HepG2 (cell line): ENCODE data around the gene NCKIPSD. TPM values are rescaled to one million over a fixed set of nuclear protein-coding genes. Genes with fewer than 3 reads are reported as not detected.
A peak's percentile ranks its signal among the peaks of the same experiment; 100 is the strongest.

Source experiments
- ATF1 ChIP-seq: IDR thresholded peaks from 2 replicates; pipeline ENCODE4 v1.6.1; 2016; ENCODE audit warnings: mild to moderate bottlenecking, control low read depth
- GATAD2A ChIP-seq: IDR thresholded peaks from 2 replicates; pipeline ENCODE4 v1.6.1; 2016
- HDAC2 ChIP-seq: sonication (generic); formaldehyde crosslinking; IDR thresholded peaks from 2 replicates; pipeline ENCODE4 v1.4.0; 2020; ENCODE audit warnings: missing genetic modification reagents
- HOXA9 ChIP-seq: sonication (generic); formaldehyde crosslinking; IDR thresholded peaks from 2 replicates; pipeline ENCODE4 v1.8.1; 2022; ENCODE audit warnings: missing genetic modification reagents, mild to moderate bottlenecking, moderate library complexity, borderline replicate concordance
- KLF11 ChIP-seq: IDR thresholded peaks from 2 replicates; pipeline ENCODE4 v1.6.1; 2016; ENCODE audit warnings: missing compliant biosample characterization
- RARA ChIP-seq: IDR thresholded peaks from 2 replicates; pipeline ENCODE4 v1.6.1; 2016; ENCODE audit warnings: missing genetic modification reagents, missing compliant biosample characterization
- RXRB ChIP-seq: IDR thresholded peaks from 2 replicates; pipeline ENCODE4 v1.6.1; 2016; ENCODE audit warnings: borderline replicate concordance, missing genetic modification reagents, missing compliant biosample characterization
- SIX4 ChIP-seq: sonication (generic); formaldehyde crosslinking; IDR thresholded peaks from 2 replicates; pipeline ENCODE4 v1.4.0; 2020; ENCODE audit warnings: missing genetic modification reagents
- TARDBP ChIP-seq: sonication (generic); formaldehyde crosslinking; IDR thresholded peaks from 2 replicates; pipeline ENCODE4 v1.8.0; 2022; ENCODE audit warnings: mild to moderate bottlenecking, missing genetic modification reagents
- TOPORS ChIP-seq: sonication (generic); formaldehyde crosslinking; IDR thresholded peaks from 2 replicates; pipeline ENCODE4 v1.8.0; 2023; ENCODE audit warnings: mild to moderate bottlenecking, missing genetic modification reagents
- ZNF10 ChIP-seq: sonication (generic); formaldehyde crosslinking; IDR thresholded peaks from 2 replicates; pipeline ENCODE4 v1.4.0; 2020; ENCODE audit warnings: mild to moderate bottlenecking, low read depth, missing genetic modification reagents, borderline replicate concordance
- ZNF343 ChIP-seq: sonication (generic); formaldehyde crosslinking; IDR thresholded peaks from 2 replicates; pipeline ENCODE4 v1.4.0; 2020; ENCODE audit warnings: mild to moderate bottlenecking, missing genetic modification reagents
- ZNF350 ChIP-seq: sonication (generic); formaldehyde crosslinking; IDR thresholded peaks from 2 replicates; pipeline ENCODE4 v1.4.0; 2020; ENCODE audit warnings: mild to moderate bottlenecking, low read depth, missing genetic modification reagents, borderline replicate concordance
- ZNF441 ChIP-seq: sonication (generic); formaldehyde crosslinking; IDR thresholded peaks from 2 replicates; pipeline ENCODE4 v1.7.0; 2021; ENCODE audit warnings: missing genetic modification reagents, borderline replicate concordance
- ZNF558 ChIP-seq: sonication (generic); formaldehyde crosslinking; IDR thresholded peaks from 2 replicates; pipeline ENCODE4 v1.9.0; 2022; ENCODE audit warnings: mild to moderate bottlenecking, missing genetic modification reagents, borderline replicate concordance
- ZNF629 ChIP-seq: sonication (generic); formaldehyde crosslinking; conservative IDR thresholded peaks from 2 replicates; pipeline ENCODE4 v1.5.0; 2020; ENCODE audit warnings: missing genetic modification reagents
- ZNF678 ChIP-seq: sonication (generic); formaldehyde crosslinking; IDR thresholded peaks from 2 replicates; pipeline ENCODE4 v1.4.0; 2020; ENCODE audit warnings: mild to moderate bottlenecking, missing genetic modification reagents
- ZNF761 ChIP-seq: sonication (generic); formaldehyde crosslinking; conservative IDR thresholded peaks from 2 replicates; pipeline ENCODE4 v1.4.0; 2020; ENCODE audit warnings: mild to moderate bottlenecking, missing genetic modification reagents
- ZNF878 ChIP-seq: sonication (generic); formaldehyde crosslinking; IDR thresholded peaks from 2 replicates; pipeline ENCODE4 v1.8.1; 2023; ENCODE audit warnings: mild to moderate bottlenecking, missing genetic modification reagents, moderate library complexity
- polyA plus RNA-seq, 8 experiments: library from polyadenylated mRNA; depleted of rRNA in 3 of 8; stranded (reverse) in 7 of 8; unstranded in 1 of 8; fragments of >200 nt; fragmentation: Illumina TruSeq in 4 of 8; extraction: Trizol in 4 of 8; gene quantifications; 2 replicates each; pipeline versions ENCODE4 v1.2.1 to v1.2.3, GENCODE V29; 2011 to 2016; ENCODE audit warnings: low read depth in 4 of 8, missing spikeins in 1 of 8, mixed read lengths in 1 of 8; ENCODE audit not compliant: insufficient read depth in 1 of 8
- total RNA-seq, 5 experiments: library from RNA; depleted of rRNA; stranded (reverse); fragments of >200 nt; fragmentation: Illumina TruSeq; extraction: Trizol; gene quantifications; 2 replicates each; pipeline ENCODE4 v1.2.3, GENCODE V29; 2016; ENCODE audit warnings: low read depth in 1 of 5
- TF ChIP-seq, protein P1 (sequence below): sonication (generic); formaldehyde crosslinking; IDR thresholded peaks from 2 replicates; pipeline ENCODE4 v1.4.0; 2020; ENCODE audit warnings: missing genetic modification reagents, borderline replicate concordance
- TF ChIP-seq, protein P2 (sequence below): sonication (generic); formaldehyde crosslinking; IDR thresholded peaks from 2 replicates; pipeline ENCODE4 v1.8.0; 2022; ENCODE audit warnings: missing genetic modification reagents, mild to moderate bottlenecking, borderline replicate concordance
- TF ChIP-seq, protein P3 (sequence below), 2 experiments: sonication (generic) in 1 of 2; formaldehyde crosslinking in 1 of 2; IDR thresholded peaks; 2 replicates each; pipeline versions ENCODE4 v1.5.1 to v1.6.1; 2011 to 2020; ENCODE audit warnings: borderline replicate concordance in 1 of 2, low read depth in 1 of 2, low read length in 1 of 2, mild to moderate bottlenecking in 1 of 2, missing genetic modification reagents in 1 of 2, moderate library complexity in 1 of 2
- TF ChIP-seq, protein P4 (sequence below): sonication (generic); formaldehyde crosslinking; IDR thresholded peaks from 2 replicates; pipeline ENCODE4 v1.8.0; 2022; ENCODE audit warnings: mild to moderate bottlenecking, missing genetic modification reagents, moderate library complexity

Gene NCKIPSD
- total and polyA plus RNA-seq, 2 of the 13 experiments (the other 11 are each of a cell fraction or from before 2014, with no cell fraction given) = 13.5 to 35.2 TPM

DNA sequence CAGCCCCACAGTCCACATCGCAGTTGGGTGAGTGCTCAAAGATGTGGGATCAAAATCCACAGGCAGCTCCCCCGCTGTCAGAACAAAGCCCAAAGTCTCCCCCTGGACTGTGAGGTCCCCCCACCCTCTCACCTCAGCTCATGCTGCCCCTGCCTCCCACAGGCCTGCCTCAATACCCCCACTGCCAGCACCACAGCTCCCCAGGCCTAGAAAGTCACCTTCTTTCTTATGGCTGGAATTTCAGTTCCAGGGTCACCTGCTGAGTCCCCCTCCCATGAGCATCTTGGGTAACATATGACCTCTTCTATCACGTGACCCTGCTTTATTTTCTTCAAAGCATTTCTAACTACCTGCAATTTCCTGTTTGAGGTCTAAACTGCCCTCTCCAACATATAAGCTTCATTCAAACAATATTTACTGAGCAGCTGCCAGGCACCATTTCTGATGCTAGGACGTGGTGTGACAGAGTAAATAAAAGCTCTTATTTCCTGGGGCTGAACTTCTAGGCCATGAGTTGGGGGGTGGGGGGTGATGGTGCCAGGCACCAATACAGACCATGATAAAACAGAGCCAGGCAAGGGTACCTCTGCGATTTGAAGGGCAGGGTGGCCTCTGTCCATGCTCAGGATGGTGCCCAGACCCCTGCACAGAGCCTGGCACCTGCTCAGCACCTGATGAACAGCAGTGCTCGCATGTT, 61.7 kb downstream of the NCKIPSD start (continued):
- TF ChIP-seq, protein P1, sequence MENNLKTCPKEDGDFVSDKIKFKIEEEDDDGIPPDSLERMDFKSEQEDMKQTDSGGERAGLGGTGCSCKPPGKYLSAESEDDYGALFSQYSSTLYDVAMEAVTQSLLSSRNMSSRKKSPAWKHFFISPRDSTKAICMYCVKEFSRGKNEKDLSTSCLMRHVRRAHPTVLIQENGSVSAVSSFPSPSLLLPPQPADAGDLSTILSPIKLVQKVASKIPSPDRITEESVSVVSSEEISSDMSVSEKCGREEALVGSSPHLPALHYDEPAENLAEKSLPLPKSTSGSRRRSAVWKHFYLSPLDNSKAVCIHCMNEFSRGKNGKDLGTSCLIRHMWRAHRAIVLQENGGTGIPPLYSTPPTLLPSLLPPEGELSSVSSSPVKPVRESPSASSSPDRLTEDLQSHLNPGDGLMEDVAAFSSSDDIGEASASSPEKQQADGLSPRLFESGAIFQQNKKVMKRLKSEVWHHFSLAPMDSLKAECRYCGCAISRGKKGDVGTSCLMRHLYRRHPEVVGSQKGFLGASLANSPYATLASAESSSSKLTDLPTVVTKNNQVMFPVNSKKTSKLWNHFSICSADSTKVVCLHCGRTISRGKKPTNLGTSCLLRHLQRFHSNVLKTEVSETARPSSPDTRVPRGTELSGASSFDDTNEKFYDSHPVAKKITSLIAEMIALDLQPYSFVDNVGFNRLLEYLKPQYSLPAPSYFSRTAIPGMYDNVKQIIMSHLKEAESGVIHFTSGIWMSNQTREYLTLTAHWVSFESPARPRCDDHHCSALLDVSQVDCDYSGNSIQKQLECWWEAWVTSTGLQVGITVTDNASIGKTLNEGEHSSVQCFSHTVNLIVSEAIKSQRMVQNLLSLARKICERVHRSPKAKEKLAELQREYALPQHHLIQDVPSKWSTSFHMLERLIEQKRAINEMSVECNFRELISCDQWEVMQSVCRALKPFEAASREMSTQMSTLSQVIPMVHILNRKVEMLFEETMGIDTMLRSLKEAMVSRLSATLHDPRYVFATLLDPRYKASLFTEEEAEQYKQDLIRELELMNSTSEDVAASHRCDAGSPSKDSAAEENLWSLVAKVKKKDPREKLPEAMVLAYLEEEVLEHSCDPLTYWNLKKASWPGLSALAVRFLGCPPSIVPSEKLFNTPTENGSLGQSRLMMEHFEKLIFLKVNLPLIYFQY (CRISPR knock-in tag) = no peak
- TF ChIP-seq ZNF10 (CRISPR knock-in tag) = no peak
- peak; percentile 55 for TF ChIP-seq RARA (CRISPR knock-in tag)
- TF ChIP-seq ZNF878 (CRISPR knock-in tag) = 0 out of 2 replicates have a peak, but pooled peaks have one; percentile 62
- no peak for TF ChIP-seq ZNF678 (CRISPR knock-in tag)
- TF ChIP-seq GATAD2A = peak; percentile 54
- no peak for TF ChIP-seq SIX4 (CRISPR knock-in tag)
- TF ChIP-seq ZNF558 = no peak
- no peak for TF ChIP-seq HDAC2
- no peak for TF ChIP-seq ZNF629 (CRISPR knock-in tag)
- TF ChIP-seq TOPORS (CRISPR knock-in tag) = no peak
- peak; percentile 61; the same call in 1 of the 2 replicates for TF ChIP-seq RXRB (CRISPR knock-in tag)
- TF ChIP-seq, protein P2, sequence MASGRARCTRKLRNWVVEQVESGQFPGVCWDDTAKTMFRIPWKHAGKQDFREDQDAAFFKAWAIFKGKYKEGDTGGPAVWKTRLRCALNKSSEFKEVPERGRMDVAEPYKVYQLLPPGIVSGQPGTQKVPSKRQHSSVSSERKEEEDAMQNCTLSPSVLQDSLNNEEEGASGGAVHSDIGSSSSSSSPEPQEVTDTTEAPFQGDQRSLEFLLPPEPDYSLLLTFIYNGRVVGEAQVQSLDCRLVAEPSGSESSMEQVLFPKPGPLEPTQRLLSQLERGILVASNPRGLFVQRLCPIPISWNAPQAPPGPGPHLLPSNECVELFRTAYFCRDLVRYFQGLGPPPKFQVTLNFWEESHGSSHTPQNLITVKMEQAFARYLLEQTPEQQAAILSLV = no peak
- TF ChIP-seq ZNF343 (CRISPR knock-in tag) = no peak
- TF ChIP-seq ATF1 (CRISPR knock-in tag) = no peak
- TF ChIP-seq TARDBP = 0 out of 2 replicates have a peak, but pooled peaks have one; percentile 50
- no peak for TF ChIP-seq HOXA9 (CRISPR knock-in tag)
- peak; percentile 58; the same call in 1 of the 2 replicates for TF ChIP-seq ZNF761 (CRISPR knock-in tag)
- TF ChIP-seq KLF11 (CRISPR knock-in tag) = no peak
- peak; percentile 45; the same call in 1 of the 2 replicates for TF ChIP-seq ZNF350 (CRISPR knock-in tag)
- TF ChIP-seq, protein P3, sequence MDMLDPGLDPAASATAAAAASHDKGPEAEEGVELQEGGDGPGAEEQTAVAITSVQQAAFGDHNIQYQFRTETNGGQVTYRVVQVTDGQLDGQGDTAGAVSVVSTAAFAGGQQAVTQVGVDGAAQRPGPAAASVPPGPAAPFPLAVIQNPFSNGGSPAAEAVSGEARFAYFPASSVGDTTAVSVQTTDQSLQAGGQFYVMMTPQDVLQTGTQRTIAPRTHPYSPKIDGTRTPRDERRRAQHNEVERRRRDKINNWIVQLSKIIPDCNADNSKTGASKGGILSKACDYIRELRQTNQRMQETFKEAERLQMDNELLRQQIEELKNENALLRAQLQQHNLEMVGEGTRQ (IDR thresholded peaks at IDR 0.05; ENCODE audit: low read depth, low read length) = peak; percentile 87
- TF ChIP-seq, protein P3 (CRISPR knock-in tag; IDR thresholded peaks at IDR 0.05; ENCODE audit: borderline replicate concordance) = peak; percentile 91; the same call in 1 of the 2 replicates
- TF ChIP-seq, protein P4, sequence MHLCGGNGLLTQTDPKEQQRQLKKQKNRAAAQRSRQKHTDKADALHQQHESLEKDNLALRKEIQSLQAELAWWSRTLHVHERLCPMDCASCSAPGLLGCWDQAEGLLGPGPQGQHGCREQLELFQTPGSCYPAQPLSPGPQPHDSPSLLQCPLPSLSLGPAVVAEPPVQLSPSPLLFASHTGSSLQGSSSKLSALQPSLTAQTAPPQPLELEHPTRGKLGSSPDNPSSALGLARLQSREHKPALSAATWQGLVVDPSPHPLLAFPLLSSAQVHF (CRISPR knock-in tag) = no peak
- no peak for TF ChIP-seq ZNF441 (CRISPR knock-in tag)
